ENCODE results near the gene RNF144A. TPM values are rescaled to one million over a fixed set of nuclear protein-coding genes. Genes with fewer than 3 reads are reported as not detected.
A peak's percentile ranks its signal among the peaks of the same experiment; 100 is the strongest.

The RNF144A gene
- total RNA-seq, 1 experiment from 2014 or later, result 7.3 TPM

GRCh38 chr2:7018282-7018701 is 101.1 kb downstream of the RNF144A start:
- no peak for DNase-seq (ENCODE audit: extremely low read depth, low read depth)

- no peak for DNase-seq (ENCODE audit: extremely low read depth, low read depth)
Observed at GRCh38 chr2:7018767-7019166, 101.6 kb downstream of the RNF144A start.

- no peak for DNase-seq (ENCODE audit: extremely low read depth, low read depth)
Observed at GRCh38 chr2:7019191-7019590, 102.0 kb downstream of the RNF144A start.

GRCh38 chr2:7020059-7020458 is 102.8 kb downstream of the RNF144A start:
- no peak for DNase-seq (ENCODE audit: extremely low read depth, low read depth)

GRCh38 chr2:7020468-7020867 is 103.3 kb downstream of the RNF144A start:
- no peak for DNase-seq (ENCODE audit: extremely low read depth, low read depth)

GRCh38 chr2:7020939-7021470 is 103.8 kb downstream of the RNF144A start:
- DNase-seq (ENCODE audit: extremely low read depth, low read depth), result no peak

- no peak for DNase-seq (ENCODE audit: extremely low read depth, low read depth)
Observed at GRCh38 chr2:7022492-7023385, 105.5 kb downstream of the RNF144A start.

GRCh38 chr2:7023542-7023941 is 106.3 kb downstream of the RNF144A start:
- DNase-seq (ENCODE audit: extremely low read depth, low read depth), result no peak

- no peak for DNase-seq (ENCODE audit: extremely low read depth, low read depth)
Observed at GRCh38 chr2:7024261-7024660, 107.0 kb downstream of the RNF144A start.

- no peak for DNase-seq (ENCODE audit: extremely low read depth, low read depth)
Observed at GRCh38 chr2:7025082-7025481, 107.9 kb downstream of the RNF144A start.

GRCh38 chr2:7026742-7027141 is 109.5 kb downstream of the RNF144A start:
- no peak for DNase-seq (ENCODE audit: extremely low read depth, low read depth)

GRCh38 chr2:7027411-7027810 is 110.2 kb downstream of the RNF144A start:
- no peak for DNase-seq (ENCODE audit: extremely low read depth, low read depth)

- DNase-seq (ENCODE audit: extremely low read depth, low read depth), result no peak
Observed at GRCh38 chr2:7027956-7028655, 110.9 kb downstream of the RNF144A start.

GRCh38 chr2:7028846-7029245 is 111.6 kb downstream of the RNF144A start:
- DNase-seq (ENCODE audit: extremely low read depth, low read depth), result no peak

GRCh38 chr2:7029291-7030059 is 112.3 kb downstream of the RNF144A start:
- DNase-seq (ENCODE audit: extremely low read depth, low read depth), result no peak

GRCh38 chr2:7030810-7031209 is 113.6 kb downstream of the RNF144A start:
- DNase-seq (ENCODE audit: extremely low read depth, low read depth), result no peak

- DNase-seq (ENCODE audit: extremely low read depth, low read depth), result peak; percentile 40
Observed at GRCh38 chr2:7031547-7032245, 114.5 kb downstream of the RNF144A start.

GRCh38 chr2:7032371-7032770 is 115.2 kb downstream of the RNF144A start:
- no peak for DNase-seq (ENCODE audit: extremely low read depth, low read depth)

GRCh38 chr2:7033136-7033960 is 116.1 kb downstream of the RNF144A start:
- no peak for DNase-seq (ENCODE audit: extremely low read depth, low read depth)
